SK-N-MC (cell line): ENCODE measurements around the gene NDUFA13.

Source experiments
- EZH2 ChIP-seq: fragments of 200-600 bp; sonication (generic); IDR thresholded peaks from one replicate; pipeline ENCODE4 v1.6.1; 2017; ENCODE audit warnings: antibody characterized with exemption
- FOXP2 ChIP-seq: optimal IDR thresholded peaks from 2 replicates; pipeline ENCODE3; 2011; ENCODE audit warnings: mild to moderate bottlenecking, moderate library complexity; ENCODE audit not compliant: insufficient read depth; ENCODE audit errors: extremely low read length, control extremely low read depth
- POLR2AphosphoS5 ChIP-seq: IDR thresholded peaks from 2 replicates; pipeline ENCODE4 v1.6.1; 2012; ENCODE audit warnings: mild to moderate bottlenecking, low read depth, low read length, borderline replicate concordance

- TF ChIP-seq EZH2 (no peak), POLR2AphosphoS5 (no peak), FOXP2 (no peak)
Measured at GRCh38 chr19:19486343-19487076, 29.5 kb upstream of the NDUFA13 start.
